HepG2 (cell line): ENCODE results near the gene RORC. TPM values are rescaled to one million over a fixed set of nuclear protein-coding genes. Genes with fewer than 3 reads are reported as not detected.

Experiments used
- ATAC-seq: fragments of 200-7000 bp; cut with Tn5 transposase; 3 replicates; pipeline ENCODE4 v1.9.1; 2020; ENCODE audit warnings: mild to moderate bottlenecking, moderate library complexity
- BruUV-seq: library from RNA; stranded (reverse); fragments of 400-500 nt; replicated peaks from 2 replicates; lab custom pipeline; 2021; lab: Mats Ljungman, UMichigan
- CTCF ChIA-PET: fragments of 300-600 bp; formaldehyde crosslinking; extraction: SDS; loops from one replicate; lab custom pipeline; 2021; ENCODE audit warnings: low total read pairs, inconsistent platforms, low intra/inter-chr PET ratio; lab: Yijun Ruan, JAX
- POLR2A ChIA-PET: fragments of 350-600 bp; sonication (Branson Sonifier 250); formaldehyde crosslinking; loops from one replicate; lab custom pipeline; 2020; ENCODE audit warnings: antibody characterized with exemption, inconsistent platforms; lab: Yijun Ruan, JAX
- DNase-seq: peaks from one replicate; pipeline ENCODE4 v3.0.0-alpha.2; 2015; ENCODE audit warnings: low spot score
- FAIRE-seq: peaks from 3 replicates; lab custom pipeline; 2011; peaks lifted over from hg19 to GRCh38; lab: Jason Lieb, UNC
- H2AFZ ChIP-seq: one replicate; pipeline ENCODE4 v1.6.1; 2011; ENCODE audit warnings: low read length, inconsistent platforms
- H3K27ac ChIP-seq: fragments of 300-600 bp; 3 replicates; pipeline ENCODE4 v1.8.0; 2011; ENCODE audit warnings: mixed run types, mild to moderate bottlenecking, mixed read lengths, low read length, inconsistent platforms; ENCODE audit not compliant: insufficient read depth; ENCODE audit errors: extremely low read length
- H3K27me3 ChIP-seq, 2 experiments: fragments of 200-600 bp in 1 of 2; 2 replicates in 1 of 2; 3 replicates in 1 of 2; pipeline versions ENCODE4 v1.6.0 to v1.8.0; 2011; ENCODE audit warnings: low read length in 2 of 2, mild to moderate bottlenecking in 2 of 2, moderate library complexity in 2 of 2, inconsistent platforms in 1 of 2; ENCODE audit not compliant: insufficient read depth in 2 of 2, control insufficient read depth in 1 of 2
- H3K36me3 ChIP-seq, 2 experiments: fragments of 200-600 bp in 1 of 2; replicated peaks in 1 of 2; 2 replicates in 1 of 2; 3 replicates in 1 of 2; pipeline versions ENCODE4 v1.5.1 to v1.8.0; 2011; ENCODE audit warnings: low read length in 2 of 2, inconsistent platforms in 1 of 2; ENCODE audit not compliant: insufficient read depth in 2 of 2, control insufficient read depth in 1 of 2
- H3K4me1 ChIP-seq: 2 replicates; pipeline ENCODE4 v1.5.1; 2012; ENCODE audit warnings: low read length, inconsistent platforms; ENCODE audit not compliant: insufficient read depth
- H3K4me2 ChIP-seq: 2 replicates; pipeline ENCODE4 v1.6.0; 2011; ENCODE audit warnings: low read depth, low read length, inconsistent platforms
- H3K4me3 ChIP-seq, 3 experiments: fragments of 200-600 bp in 1 of 3; sonication (generic), shearing (Covaris generic) in 1 of 3; replicated peaks in 1 of 3; 2 replicates each; pipeline ENCODE4 v1.5.1; 2011 to 2016; ENCODE audit warnings: low read length in 3 of 3, inconsistent platforms in 2 of 3, low read depth in 2 of 3, mild to moderate bottlenecking in 2 of 3, control low read depth in 1 of 3, mixed read lengths in 1 of 3; ENCODE audit not compliant: insufficient read depth in 1 of 3
- H3K79me2 ChIP-seq: one replicate; pipeline ENCODE4 v1.6.1; 2011; ENCODE audit warnings: low read length, inconsistent platforms; ENCODE audit not compliant: insufficient read depth
- H3K9ac ChIP-seq: 2 replicates; pipeline ENCODE4 v1.6.0; 2011; ENCODE audit warnings: mild to moderate bottlenecking, low read depth, low read length, inconsistent platforms; ENCODE audit not compliant: insufficient read depth
- H3K9me3 ChIP-seq: 2 replicates; pipeline ENCODE4 v1.5.1; 2012; ENCODE audit warnings: mild to moderate bottlenecking, low read length
- H4K20me1 ChIP-seq: 2 replicates; pipeline ENCODE4 v1.6.0; 2011; ENCODE audit warnings: inconsistent platforms, mild to moderate bottlenecking, low read length, moderate library complexity; ENCODE audit not compliant: insufficient read depth
- BHLHE40 ChIP-seq: IDR thresholded peaks from 2 replicates; pipeline ENCODE4 v1.6.1; 2011; ENCODE audit warnings: low read length, improper control_type of control experiment
- ELF1 ChIP-seq: sonication (generic); formaldehyde crosslinking; IDR thresholded peaks from 2 replicates; pipeline ENCODE4 v1.4.0; 2020; ENCODE audit warnings: missing genetic modification reagents
- KLF15 ChIP-seq: sonication (generic); formaldehyde crosslinking; IDR thresholded peaks from 2 replicates; pipeline ENCODE4 v1.8.1; 2023; ENCODE audit warnings: borderline replicate concordance, mild to moderate bottlenecking, inconsistent platforms, missing genetic modification reagents, mixed read lengths
- RAD21 ChIP-seq: fragments of 450-650 bp; formaldehyde crosslinking; IDR thresholded peaks from 2 replicates; pipeline ENCODE4 v1.5.0; 2020; ENCODE audit warnings: mild to moderate bottlenecking
- TOPORS ChIP-seq: sonication (generic); formaldehyde crosslinking; IDR thresholded peaks from 2 replicates; pipeline ENCODE4 v1.8.0; 2023; ENCODE audit warnings: mild to moderate bottlenecking, missing genetic modification reagents
- ZNF441 ChIP-seq: sonication (generic); formaldehyde crosslinking; IDR thresholded peaks from 2 replicates; pipeline ENCODE4 v1.7.0; 2021; ENCODE audit warnings: missing genetic modification reagents, borderline replicate concordance
- ZNF652 ChIP-seq: IDR thresholded peaks from 2 replicates; pipeline ENCODE4 v1.6.1; 2016; ENCODE audit warnings: low read depth, borderline replicate concordance
- WGBS: methylation state at CpG from one replicate; pipeline ENCODE4 v1.1.6; 2017; ENCODE audit warnings: low lambda C conversion rate; 5-methylcytosine and 5-hydroxymethylcytosine counted together
- in situ Hi-C: cut with HindIII; loops from 2 replicates; pipeline ENCODE4 v1.10.0; 2017; ENCODE audit warnings: low pct_unique_long_range_greater_than_20kb; ENCODE audit not compliant: extremely low pct_ligation_motif_present
- intact Hi-C: fragments of 100-400 bp; cut with micrococcal nuclease; formaldehyde crosslinking; loops from one replicate; pipeline ENCODE4 v1.10.0; 2022; ENCODE audit not compliant: unreplicated experiment
- polyA plus RNA-seq, 8 experiments: library from polyadenylated mRNA; depleted of rRNA in 3 of 8; stranded (reverse) in 7 of 8; unstranded in 1 of 8; fragments of >200 nt; fragmentation: Illumina TruSeq in 4 of 8; extraction: Trizol in 4 of 8; gene quantifications; 2 replicates each; pipeline versions ENCODE4 v1.2.1 to v1.2.3, GENCODE V29; 2011 to 2016; ENCODE audit warnings: low read depth in 4 of 8, missing spikeins in 1 of 8, mixed read lengths in 1 of 8; ENCODE audit not compliant: insufficient read depth in 1 of 8
- total RNA-seq, 5 experiments: library from RNA; depleted of rRNA; stranded (reverse); fragments of >200 nt; fragmentation: Illumina TruSeq; extraction: Trizol; gene quantifications; 2 replicates each; pipeline ENCODE4 v1.2.3, GENCODE V29; 2016; ENCODE audit warnings: low read depth in 1 of 5
- TF ChIP-seq, protein P1 (sequence below): sonication (generic); formaldehyde crosslinking; IDR thresholded peaks from 2 replicates; pipeline ENCODE4 v1.4.0; 2020; ENCODE audit warnings: missing genetic modification reagents
- TF ChIP-seq, protein P2 (sequence below): sonication (generic); formaldehyde crosslinking; IDR thresholded peaks from 2 replicates; pipeline ENCODE4 v1.5.0; 2020; ENCODE audit warnings: mild to moderate bottlenecking, missing genetic modification reagents, moderate library complexity
- TF ChIP-seq, protein P3 (sequence below): fragments of 450-650 bp; IDR thresholded peaks from 2 replicates; pipeline ENCODE4 v1.6.1; 2016
- TF ChIP-seq, protein P4 (sequence below): sonication (generic); formaldehyde crosslinking; IDR thresholded peaks from 2 replicates; pipeline ENCODE4 v1.5.1; 2020; ENCODE audit warnings: missing genetic modification reagents, mild to moderate bottlenecking, borderline replicate concordance
- TF ChIP-seq, protein P5 (sequence below): sonication (generic); formaldehyde crosslinking; IDR thresholded peaks from 2 replicates; pipeline ENCODE4 v1.5.0; 2020; ENCODE audit warnings: missing genetic modification reagents
- TF ChIP-seq, protein P6 (sequence below): sonication (generic); formaldehyde crosslinking; IDR thresholded peaks from 2 replicates; pipeline ENCODE4 v1.9.0; 2021; ENCODE audit warnings: missing genetic modification reagents, mild to moderate bottlenecking, borderline replicate concordance

RORC gene
- total and polyA plus RNA-seq, 2 of the 13 experiments (the other 11 are each of a cell fraction or from before 2014, with no cell fraction given) = 2.5 to 6.5 TPM

DNA sequence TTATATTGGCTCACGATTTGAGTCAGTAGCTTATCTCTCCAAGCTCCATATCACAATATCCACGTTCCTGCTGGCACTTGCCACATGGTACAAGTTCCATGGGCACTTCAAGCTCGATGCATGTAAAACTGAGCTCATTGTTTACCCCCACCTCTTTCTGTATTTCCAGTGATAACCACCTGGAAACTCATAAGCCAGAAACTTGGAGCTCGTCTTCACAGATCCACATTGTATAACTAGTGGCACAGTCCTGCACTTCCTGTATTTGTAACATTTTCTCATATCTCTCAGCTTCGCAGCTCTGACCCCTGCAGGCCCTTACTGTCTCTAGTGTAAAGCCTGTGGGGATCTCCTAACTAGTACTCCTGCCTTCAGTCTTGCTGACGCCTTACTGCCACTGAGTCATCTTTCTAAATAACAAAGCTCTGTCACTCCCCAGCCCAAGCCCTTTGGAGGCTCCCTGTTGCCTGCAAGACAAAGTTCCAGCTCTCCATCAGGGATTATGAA, 14.5 kb upstream of the RORC start:
- H3K36me3 ChIP-seq = no peaks in the 10 kb centered on the region
- H3K27me3 ChIP-seq = peaks cover 0 to 42% of the 10 kb centered on the region in 2 experiments; a peak in 2 of 5 replicates
- no peak overlapping the region for H2AFZ ChIP-seq
- 8% methylated on average over 6 of the region's 6 CpGs for WGBS
- H3K4me2 ChIP-seq = peak overlapping the region; percentile 20; the same call in 1 of the 2 replicates
- FAIRE-seq = no peak
- no peaks in the 10 kb centered on the region for H4K20me1 ChIP-seq
- no peaks in the 10 kb centered on the region for H3K9me3 ChIP-seq
- peak; percentile 82 for ATAC-seq
- H3K9ac ChIP-seq = no peak overlapping the region
- DNase-seq = peak; percentile 41
- H3K79me2 ChIP-seq = no peaks in the 10 kb centered on the region
- intact Hi-C loops (no loop called here), in situ Hi-C loops (no loop called here)
- H3K4me1 ChIP-seq = peaks cover 17% of the 10 kb centered on the region
- ChIA-PET CTCF (no interaction called here), POLR2A (interaction anchor here (0.7 kb wide), 1 partner anchor 306 kb away, joined by 3 read pairs; the partner anchor contains the start of gene TUFT1)
- H3K4me3 ChIP-seq = no peak overlapping the region
- BruUV-seq = no TSS peak
- H3K27ac ChIP-seq = no peak overlapping the region
- TF ChIP-seq, protein P1, sequence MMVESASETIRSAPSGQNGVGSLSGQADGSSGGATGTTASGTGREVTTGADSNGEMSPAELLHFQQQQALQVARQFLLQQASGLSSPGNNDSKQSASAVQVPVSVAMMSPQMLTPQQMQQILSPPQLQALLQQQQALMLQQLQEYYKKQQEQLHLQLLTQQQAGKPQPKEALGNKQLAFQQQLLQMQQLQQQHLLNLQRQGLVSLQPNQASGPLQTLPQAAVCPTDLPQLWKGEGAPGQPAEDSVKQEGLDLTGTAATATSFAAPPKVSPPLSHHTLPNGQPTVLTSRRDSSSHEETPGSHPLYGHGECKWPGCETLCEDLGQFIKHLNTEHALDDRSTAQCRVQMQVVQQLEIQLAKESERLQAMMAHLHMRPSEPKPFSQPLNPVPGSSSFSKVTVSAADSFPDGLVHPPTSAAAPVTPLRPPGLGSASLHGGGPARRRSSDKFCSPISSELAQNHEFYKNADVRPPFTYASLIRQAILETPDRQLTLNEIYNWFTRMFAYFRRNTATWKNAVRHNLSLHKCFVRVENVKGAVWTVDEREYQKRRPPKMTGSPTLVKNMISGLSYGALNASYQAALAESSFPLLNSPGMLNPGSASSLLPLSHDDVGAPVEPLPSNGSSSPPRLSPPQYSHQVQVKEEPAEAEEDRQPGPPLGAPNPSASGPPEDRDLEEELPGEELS = no peak
- TF ChIP-seq ZNF652 (CRISPR knock-in tag) = no peak
- peak; percentile 52; the same call in 1 of the 2 replicates for TF ChIP-seq ELF1
- TF ChIP-seq, protein P2, sequence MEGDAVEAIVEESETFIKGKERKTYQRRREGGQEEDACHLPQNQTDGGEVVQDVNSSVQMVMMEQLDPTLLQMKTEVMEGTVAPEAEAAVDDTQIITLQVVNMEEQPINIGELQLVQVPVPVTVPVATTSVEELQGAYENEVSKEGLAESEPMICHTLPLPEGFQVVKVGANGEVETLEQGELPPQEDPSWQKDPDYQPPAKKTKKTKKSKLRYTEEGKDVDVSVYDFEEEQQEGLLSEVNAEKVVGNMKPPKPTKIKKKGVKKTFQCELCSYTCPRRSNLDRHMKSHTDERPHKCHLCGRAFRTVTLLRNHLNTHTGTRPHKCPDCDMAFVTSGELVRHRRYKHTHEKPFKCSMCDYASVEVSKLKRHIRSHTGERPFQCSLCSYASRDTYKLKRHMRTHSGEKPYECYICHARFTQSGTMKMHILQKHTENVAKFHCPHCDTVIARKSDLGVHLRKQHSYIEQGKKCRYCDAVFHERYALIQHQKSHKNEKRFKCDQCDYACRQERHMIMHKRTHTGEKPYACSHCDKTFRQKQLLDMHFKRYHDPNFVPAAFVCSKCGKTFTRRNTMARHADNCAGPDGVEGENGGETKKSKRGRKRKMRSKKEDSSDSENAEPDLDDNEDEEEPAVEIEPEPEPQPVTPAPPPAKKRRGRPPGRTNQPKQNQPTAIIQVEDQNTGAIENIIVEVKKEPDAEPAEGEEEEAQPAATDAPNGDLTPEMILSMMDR = peak; percentile 4; the same call in 1 of the 2 replicates
- no peak for TF ChIP-seq KLF15
- no peak for TF ChIP-seq ZNF441 (CRISPR knock-in tag)
- no peak for TF ChIP-seq BHLHE40
- TF ChIP-seq, protein P3, sequence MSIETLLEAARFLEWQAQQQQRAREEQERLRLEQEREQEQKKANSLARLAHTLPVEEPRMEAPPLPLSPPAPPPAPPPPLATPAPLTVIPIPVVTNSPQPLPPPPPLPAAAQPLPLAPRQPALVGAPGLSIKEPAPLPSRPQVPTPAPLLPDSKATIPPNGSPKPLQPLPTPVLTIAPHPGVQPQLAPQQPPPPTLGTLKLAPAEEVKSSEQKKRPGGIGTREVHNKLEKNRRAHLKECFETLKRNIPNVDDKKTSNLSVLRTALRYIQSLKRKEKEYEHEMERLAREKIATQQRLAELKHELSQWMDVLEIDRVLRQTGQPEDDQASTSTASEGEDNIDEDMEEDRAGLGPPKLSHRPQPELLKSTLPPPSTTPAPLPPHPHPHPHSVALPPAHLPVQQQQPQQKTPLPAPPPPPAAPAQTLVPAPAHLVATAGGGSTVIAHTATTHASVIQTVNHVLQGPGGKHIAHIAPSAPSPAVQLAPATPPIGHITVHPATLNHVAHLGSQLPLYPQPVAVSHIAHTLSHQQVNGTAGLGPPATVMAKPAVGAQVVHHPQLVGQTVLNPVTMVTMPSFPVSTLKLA = peak; percentile 67
- TF ChIP-seq TOPORS = no peak
- TF ChIP-seq, protein P4, sequence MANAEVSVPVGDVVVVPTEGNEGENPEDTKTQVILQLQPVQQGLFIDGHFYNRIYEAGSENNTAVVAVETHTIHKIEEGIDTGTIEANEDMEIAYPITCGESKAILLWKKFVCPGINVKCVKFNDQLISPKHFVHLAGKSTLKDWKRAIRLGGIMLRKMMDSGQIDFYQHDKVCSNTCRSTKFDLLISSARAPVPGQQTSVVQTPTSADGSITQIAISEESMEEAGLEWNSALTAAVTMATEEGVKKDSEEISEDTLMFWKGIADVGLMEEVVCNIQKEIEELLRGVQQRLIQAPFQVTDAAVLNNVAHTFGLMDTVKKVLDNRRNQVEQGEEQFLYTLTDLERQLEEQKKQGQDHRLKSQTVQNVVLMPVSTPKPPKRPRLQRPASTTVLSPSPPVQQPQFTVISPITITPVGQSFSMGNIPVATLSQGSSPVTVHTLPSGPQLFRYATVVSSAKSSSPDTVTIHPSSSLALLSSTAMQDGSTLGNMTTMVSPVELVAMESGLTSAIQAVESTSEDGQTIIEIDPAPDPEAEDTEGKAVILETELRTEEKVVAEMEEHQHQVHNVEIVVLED (CRISPR knock-in tag) = no peak
- TF ChIP-seq, protein P5, sequence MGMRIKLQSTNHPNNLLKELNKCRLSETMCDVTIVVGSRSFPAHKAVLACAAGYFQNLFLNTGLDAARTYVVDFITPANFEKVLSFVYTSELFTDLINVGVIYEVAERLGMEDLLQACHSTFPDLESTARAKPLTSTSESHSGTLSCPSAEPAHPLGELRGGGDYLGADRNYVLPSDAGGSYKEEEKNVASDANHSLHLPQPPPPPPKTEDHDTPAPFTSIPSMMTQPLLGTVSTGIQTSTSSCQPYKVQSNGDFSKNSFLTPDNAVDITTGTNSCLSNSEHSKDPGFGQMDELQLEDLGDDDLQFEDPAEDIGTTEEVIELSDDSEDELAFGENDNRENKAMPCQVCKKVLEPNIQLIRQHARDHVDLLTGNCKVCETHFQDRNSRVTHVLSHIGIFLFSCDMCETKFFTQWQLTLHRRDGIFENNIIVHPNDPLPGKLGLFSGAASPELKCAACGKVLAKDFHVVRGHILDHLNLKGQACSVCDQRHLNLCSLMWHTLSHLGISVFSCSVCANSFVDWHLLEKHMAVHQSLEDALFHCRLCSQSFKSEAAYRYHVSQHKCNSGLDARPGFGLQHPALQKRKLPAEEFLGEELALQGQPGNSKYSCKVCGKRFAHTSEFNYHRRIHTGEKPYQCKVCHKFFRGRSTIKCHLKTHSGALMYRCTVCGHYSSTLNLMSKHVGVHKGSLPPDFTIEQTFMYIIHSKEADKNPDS (CRISPR knock-in tag) = no peak
- no peak for TF ChIP-seq RAD21 (CRISPR knock-in tag)
- TF ChIP-seq, protein P6, sequence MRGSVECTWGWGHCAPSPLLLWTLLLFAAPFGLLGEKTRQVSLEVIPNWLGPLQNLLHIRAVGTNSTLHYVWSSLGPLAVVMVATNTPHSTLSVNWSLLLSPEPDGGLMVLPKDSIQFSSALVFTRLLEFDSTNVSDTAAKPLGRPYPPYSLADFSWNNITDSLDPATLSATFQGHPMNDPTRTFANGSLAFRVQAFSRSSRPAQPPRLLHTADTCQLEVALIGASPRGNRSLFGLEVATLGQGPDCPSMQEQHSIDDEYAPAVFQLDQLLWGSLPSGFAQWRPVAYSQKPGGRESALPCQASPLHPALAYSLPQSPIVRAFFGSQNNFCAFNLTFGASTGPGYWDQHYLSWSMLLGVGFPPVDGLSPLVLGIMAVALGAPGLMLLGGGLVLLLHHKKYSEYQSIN = no peak
